GM19372 (cell line): Measurements from ENCODE around the gene TAF11L2.
"Not testable (repeated sequence)": the region's sequence is repeated elsewhere in the genome, so short reads cannot be mapped to it uniquely, and the experiment has no call there.

Experiments used
- ATAC-seq: cut with Tn5 transposase; IDR thresholded peaks from one replicate; pipeline ENCODE4 v1.9.1; 2021; ENCODE audit warnings: mild to moderate bottlenecking, low read depth, moderate library complexity; ENCODE audit not compliant: unreplicated experiment

TAF11L2 gene

GRCh38 chr5:17524935-17525334 lies 26.9 kb downstream of the TAF11L2 start, which contains the start of gene TAF11L5:
Gene TAF11L5, plus strand, starts transcription at chr5:17525235.
- not testable (repeated sequence) for ATAC-seq

GRCh38 chr5:17526504-17526903 lies 28.5 kb downstream of the TAF11L2 start:
- ATAC-seq: not testable (repeated sequence)

GRCh38 chr5:17528369-17528768 lies 30.3 kb downstream of the TAF11L2 start, which contains the start of gene TAF11L6:
Gene TAF11L6, plus strand, starts transcription at chr5:17528669.
- not testable (repeated sequence) for ATAC-seq
